Transverse colon (tissue), 4 donors: Measurements from ENCODE around the gene RNLS. TPM values are rescaled to one million over a fixed set of nuclear protein-coding genes. Genes with fewer than 3 reads are reported as not detected.

ENCODE experiments used
- DNase-seq: peaks from one replicate; pipeline ENCODE4 v3.0.0-alpha.2; 2019
- H3K27ac ChIP-seq, 4 donors: fragments of 200-600 bp; sonication (generic); 2 replicates each; pipeline ENCODE4 v1.5.1; 2016 to 2018; ENCODE audit warnings: inconsistent platforms in 4 of 4
- H3K27me3 ChIP-seq: fragments of 200-600 bp; sonication (generic); 2 replicates; pipeline ENCODE4 v1.5.1; 2017; ENCODE audit warnings: inconsistent platforms
- H3K36me3 ChIP-seq, 4 donors: fragments of 200-600 bp; sonication (generic); 2 replicates each; pipeline ENCODE4 v1.5.1; 2017 to 2019; ENCODE audit warnings: inconsistent platforms in 4 of 4
- H3K4me1 ChIP-seq, 4 donors: fragments of 200-600 bp; sonication (generic); 2 replicates each; pipeline ENCODE4 v1.5.1; 2017 to 2020; ENCODE audit warnings: inconsistent platforms in 4 of 4
- H3K4me3 ChIP-seq, 4 donors: fragments of 200-600 bp; sonication (generic); 1 replicate in 1 of 4; 2 replicates in 3 of 4; pipeline versions ENCODE4 v1.5.1 to v1.6.1; 2017 to 2019; ENCODE audit warnings: inconsistent platforms in 4 of 4
- H3K9me3 ChIP-seq, 2 donors: fragments of 200-600 bp; sonication (generic); 2 replicates each; pipeline ENCODE4 v1.5.1; 2017 to 2019; ENCODE audit warnings: inconsistent platforms in 2 of 2
- EP300 ChIP-seq: sonication (generic); formaldehyde crosslinking; IDR thresholded peaks from one replicate; pipeline ENCODE4 v1.6.1; 2017; ENCODE audit warnings: antibody characterized with exemption, low read depth
- POLR2A ChIP-seq: fragments of 450-650 bp; IDR thresholded peaks from one replicate; pipeline ENCODE4 v1.6.1; 2016; ENCODE audit warnings: antibody characterized with exemption, mild to moderate bottlenecking, moderate library complexity
- POLR2AphosphoS5 ChIP-seq, 3 donors: sonication (generic); formaldehyde crosslinking; IDR thresholded peaks; one replicate each; pipeline ENCODE4 v1.6.1; 2016; ENCODE audit warnings: antibody characterized with exemption in 3 of 3
- WGBS, 2 donors: methylation state at CpG; one replicate each; pipeline ENCODE4 v1.1.5; 2018; ENCODE audit warnings: low coverage in 1 of 2; 5-methylcytosine and 5-hydroxymethylcytosine counted together
- in situ Hi-C, 4 donors: fragments of 200-750 bp; cut with MboI; loops; one replicate each; pipeline versions ENCODE4 v1.15.0 to v1.15.1; 2017; ENCODE audit warnings: low sequenced_read_pairs in 3 of 4, low pct_ligation_motif_present in 1 of 4, low pct_unique_long_range_greater_than_20kb in 1 of 4
- intact Hi-C: fragments of 100-400 bp; cut with DNase I; formaldehyde crosslinking; loops from one replicate; pipeline ENCODE4 v1.15.1; 2023; ENCODE audit warnings: low total_unique reads
- total RNA-seq, 4 donors: library from RNA; depleted of rRNA; stranded (reverse); fragments of >200 nt; gene quantifications; one replicate each; pipeline ENCODE4 v1.1.0, GENCODE V29; 2016
- TF ChIP-seq, protein P1 (sequence below), 5 experiments: fragments of 200-600 bp in 3 of 5; fragments of 450-650 bp in 2 of 5; sonication (generic) in 3 of 5; IDR thresholded peaks; 1 replicate in 2 of 5; 2 replicates in 3 of 5; pipeline ENCODE4 v1.5.1; 2016 to 2017; ENCODE audit warnings: antibody characterized with exemption in 5 of 5, inconsistent platforms in 3 of 5, mild to moderate bottlenecking in 2 of 5, moderate library complexity in 1 of 5

The RNLS gene
- total RNA-seq, 4 donors from 2014 or later = 2.4 to 78.2 (median 28.9) TPM

DNA sequence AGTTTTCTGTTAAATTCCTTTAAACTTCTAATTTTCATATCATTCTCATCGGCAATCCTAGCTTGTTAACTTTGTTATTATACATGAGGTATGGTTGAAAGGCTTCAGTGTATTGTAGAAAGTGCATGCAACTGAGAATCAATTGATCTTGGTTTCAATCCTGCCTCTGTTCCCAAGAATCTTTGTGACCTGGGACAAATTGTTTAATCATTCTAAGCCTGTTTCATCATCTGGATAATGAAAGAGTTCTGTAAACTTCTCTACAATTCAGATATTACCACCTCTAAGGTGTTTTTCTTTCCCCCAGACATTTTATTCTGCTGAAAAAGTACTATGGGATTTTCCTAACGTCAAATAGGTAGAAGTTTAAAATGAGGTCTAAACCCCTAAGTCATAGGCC is 179.0 kb downstream of the RNLS start:
- Histone ChIP-seq H3K27ac (no peak overlapping the region), H3K4me3 (no peak overlapping the region), H3K9me3 (peaks cover 0 to 3% of the 10 kb centered on the region in 2 donors), H3K27me3 (no peaks in the 10 kb centered on the region), H3K4me1 (peaks cover 0 to 6% (median 2%) of the 10 kb centered on the region in 4 donors), H3K36me3 (no peaks in the 10 kb centered on the region)
- in situ Hi-C loops (no loop called here), intact Hi-C loops (no loop called here)
- TF ChIP-seq POLR2AphosphoS5 (IDR thresholded peaks at IDR 0.05) (no peak), EP300 (no peak), POLR2A (no peak)
- TF ChIP-seq, protein P1, sequence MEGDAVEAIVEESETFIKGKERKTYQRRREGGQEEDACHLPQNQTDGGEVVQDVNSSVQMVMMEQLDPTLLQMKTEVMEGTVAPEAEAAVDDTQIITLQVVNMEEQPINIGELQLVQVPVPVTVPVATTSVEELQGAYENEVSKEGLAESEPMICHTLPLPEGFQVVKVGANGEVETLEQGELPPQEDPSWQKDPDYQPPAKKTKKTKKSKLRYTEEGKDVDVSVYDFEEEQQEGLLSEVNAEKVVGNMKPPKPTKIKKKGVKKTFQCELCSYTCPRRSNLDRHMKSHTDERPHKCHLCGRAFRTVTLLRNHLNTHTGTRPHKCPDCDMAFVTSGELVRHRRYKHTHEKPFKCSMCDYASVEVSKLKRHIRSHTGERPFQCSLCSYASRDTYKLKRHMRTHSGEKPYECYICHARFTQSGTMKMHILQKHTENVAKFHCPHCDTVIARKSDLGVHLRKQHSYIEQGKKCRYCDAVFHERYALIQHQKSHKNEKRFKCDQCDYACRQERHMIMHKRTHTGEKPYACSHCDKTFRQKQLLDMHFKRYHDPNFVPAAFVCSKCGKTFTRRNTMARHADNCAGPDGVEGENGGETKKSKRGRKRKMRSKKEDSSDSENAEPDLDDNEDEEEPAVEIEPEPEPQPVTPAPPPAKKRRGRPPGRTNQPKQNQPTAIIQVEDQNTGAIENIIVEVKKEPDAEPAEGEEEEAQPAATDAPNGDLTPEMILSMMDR (IDR thresholded peaks at IDR 0.05) = no peak
- WGBS, 2 donors = 89 to 100% methylated on average over 2 of the region's 2 CpGs
- DNase-seq = no peak

DNA sequence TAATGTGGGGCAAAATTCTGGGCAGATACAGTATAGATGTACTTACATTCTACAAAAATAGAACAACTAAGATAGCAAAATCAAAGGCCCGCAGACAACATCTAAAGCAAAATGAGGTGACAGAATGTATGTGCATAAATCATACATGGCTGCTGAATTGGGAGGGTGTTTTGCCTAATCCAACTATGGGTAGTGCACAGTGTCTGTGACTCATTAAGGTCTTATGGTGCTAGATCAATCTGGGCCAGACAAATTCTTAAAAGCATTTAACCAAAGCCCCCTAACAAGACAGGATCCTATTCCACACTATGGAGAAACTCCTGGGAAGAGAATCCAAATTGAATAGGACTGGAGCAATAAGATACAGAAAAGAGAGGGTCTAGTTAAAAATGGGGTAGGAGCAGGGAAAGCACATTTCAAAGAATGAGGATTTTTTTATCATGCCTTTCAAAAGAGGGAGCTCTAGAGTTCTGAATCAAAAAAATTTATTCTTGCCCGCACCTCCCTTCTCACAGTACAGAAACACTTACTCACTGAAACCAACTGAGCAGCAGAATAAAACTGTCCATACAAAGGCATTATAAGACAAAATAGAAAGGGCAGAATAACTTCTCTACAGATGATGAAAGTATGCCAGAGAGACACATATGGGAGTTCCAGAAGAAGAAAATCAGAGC is 181.3 kb downstream of the RNLS start:
- Histone ChIP-seq H3K4me1 (peaks cover 0 to 6% (median 2%) of the 10 kb centered on the region in 4 donors), H3K27me3 (no peaks in the 10 kb centered on the region), H3K27ac (no peak overlapping the region), H3K36me3 (no peaks in the 10 kb centered on the region), H3K9me3 (peaks cover 13 to 18% of the 10 kb centered on the region in 2 donors), H3K4me3 (no peak overlapping the region)
- TF ChIP-seq, protein P1 (IDR thresholded peaks at IDR 0.05) = peak in 3 of 5 experiments; percentile 7 to 20 (median 12)
- TF ChIP-seq POLR2AphosphoS5 (IDR thresholded peaks at IDR 0.05) (no peak), POLR2A (no peak)
- intact Hi-C loops = no loop called here
- WGBS, 2 donors = 54 to 65% methylated on average over 2 of the region's 2 CpGs
- no peak for DNase-seq
- in situ Hi-C loops = no loop called here

DNA sequence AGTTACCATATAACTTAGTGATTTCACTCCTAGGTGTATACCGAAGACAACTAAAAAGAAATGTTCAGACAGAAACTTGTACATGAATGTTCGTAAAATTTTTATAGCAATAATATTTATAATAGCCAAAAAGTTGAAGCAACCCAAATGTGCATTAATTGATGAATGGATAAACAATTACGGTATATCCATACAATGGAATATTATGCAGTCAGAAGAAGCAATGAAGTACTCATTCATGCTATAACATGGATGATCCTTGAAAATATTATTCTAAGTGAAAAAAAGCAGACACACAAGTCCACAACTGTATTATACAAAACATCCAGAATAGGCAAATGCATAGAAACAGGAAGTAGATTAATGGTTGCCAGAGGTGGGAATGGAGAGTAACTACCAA is 183.9 kb downstream of the RNLS start:
- in situ Hi-C loops = loop anchor here in 2 of 4 donors (10.0 to 25.0 kb wide), 2 partner anchors 156 to 537 kb away; partner anchors contain the start of genes KLLN (in 1 of the 2) and PTEN (in 1 of the 2)

DNA sequence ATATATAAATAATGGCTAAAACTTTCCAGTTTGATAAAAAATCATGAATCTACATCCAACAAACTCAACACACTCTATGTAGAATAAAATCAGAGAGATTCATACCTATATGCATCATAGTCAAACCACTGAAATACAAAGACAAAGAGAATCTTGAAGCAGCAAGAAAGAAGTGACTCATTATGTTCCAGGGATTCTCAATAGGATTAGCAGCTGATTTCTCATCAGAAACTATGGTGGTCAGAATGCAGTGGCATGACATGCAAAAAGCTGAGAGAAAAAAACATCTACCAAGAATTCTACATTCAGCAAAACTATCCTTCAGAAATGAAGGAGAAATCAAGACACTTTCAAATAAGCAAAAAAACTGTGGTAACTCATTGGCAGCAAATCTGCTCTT is 187.4 kb downstream of the RNLS start:
- H3K4me3 ChIP-seq = no peak overlapping the region
- peaks cover 0 to 4% (median 0%) of the 10 kb centered on the region in 4 donors for H3K4me1 ChIP-seq
- no peak overlapping the region for H3K27ac ChIP-seq
- no peaks in the 10 kb centered on the region for H3K36me3 ChIP-seq
- no peak for DNase-seq
- peaks cover 30 to 33% of the 10 kb centered on the region in 2 donors for H3K9me3 ChIP-seq
- TF ChIP-seq EP300 = no peak
- no peak for TF ChIP-seq POLR2AphosphoS5 (IDR thresholded peaks at IDR 0.05)
- TF ChIP-seq POLR2A = no peak
- TF ChIP-seq, protein P1 (IDR thresholded peaks at IDR 0.05) = no peak
- in situ Hi-C loops (loop anchor here in 2 of 4 donors (10.0 to 25.0 kb wide), 2 partner anchors 159 to 533 kb away; partner anchors contain the start of genes KLLN (in 1 of the 2) and PTEN (in 1 of the 2)), intact Hi-C loops (no loop called here)
- no peaks in the 10 kb centered on the region for H3K27me3 ChIP-seq

More for the DNA sequence above, 183.9 kb downstream of the RNLS start:
- Histone ChIP-seq H3K4me1 (no peaks in the 10 kb centered on the region), H3K27me3 (no peaks in the 10 kb centered on the region), H3K27ac (no peak overlapping the region), H3K9me3 (peaks cover 30 to 33% of the 10 kb centered on the region in 2 donors), H3K36me3 (no peaks in the 10 kb centered on the region), H3K4me3 (no peak overlapping the region)
- no peak for DNase-seq
- WGBS, 2 donors = 96 to 99% methylated on average over 3 of the region's 3 CpGs
- intact Hi-C loops = no loop called here
- TF ChIP-seq POLR2AphosphoS5 (IDR thresholded peaks at IDR 0.05) (no peak), EP300 (no peak), POLR2A (no peak)
- TF ChIP-seq, protein P1 (IDR thresholded peaks at IDR 0.05) = no peak
